Tibial nerve (tissue), 3 donors: ENCODE measurements around the gene CFAP46.

Source experiments
- EP300 ChIP-seq, 2 donors: sonication (generic); formaldehyde crosslinking; IDR thresholded peaks; one replicate each; pipeline ENCODE4 v1.6.1; 2017; ENCODE audit warnings: antibody characterized with exemption in 2 of 2, mild to moderate bottlenecking in 1 of 2
- POLR2A ChIP-seq, 2 donors: fragments of 450-650 bp; IDR thresholded peaks; one replicate each; pipeline ENCODE4 v1.6.1; 2017; ENCODE audit warnings: antibody characterized with exemption in 2 of 2, mild to moderate bottlenecking in 2 of 2, moderate library complexity in 2 of 2

DNA sequence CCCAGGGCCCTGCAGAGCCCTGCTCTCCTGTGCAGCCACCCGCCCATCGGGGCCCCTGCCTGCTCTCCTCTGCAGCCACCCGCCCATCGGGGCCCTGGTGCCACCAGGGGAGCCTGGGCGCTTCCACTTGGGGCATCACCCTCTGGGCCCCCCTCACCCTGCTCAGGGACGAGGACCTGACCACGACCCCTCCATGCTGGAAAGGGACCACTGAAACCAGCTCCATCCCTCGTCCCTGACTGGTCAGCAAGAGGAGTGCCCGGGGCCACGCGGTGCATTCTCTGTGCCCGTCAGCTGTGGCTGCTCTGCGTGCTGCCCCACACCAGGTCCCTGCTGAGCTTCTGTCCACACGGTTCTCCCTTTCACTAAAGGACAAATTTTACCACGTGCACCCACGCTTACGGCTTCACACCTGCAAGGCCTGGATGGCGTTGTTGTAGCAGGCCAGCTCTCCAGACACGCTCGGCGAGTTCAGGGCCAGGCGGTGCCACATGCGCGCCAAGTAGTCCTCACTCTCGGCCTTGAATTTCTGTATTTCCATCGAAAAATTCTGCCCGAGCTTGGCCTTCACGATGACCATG is 57.6 kb downstream of the CFAP46 start:
- no peak for TF ChIP-seq POLR2A (IDR thresholded peaks at IDR 0.05)
- no peak for TF ChIP-seq EP300 (IDR thresholded peaks at IDR 0.05)
